GM12864 (cell line): ENCODE data around the gene DNAH17.

Source experiments
- DNase-seq: peaks from one replicate; pipeline ENCODE4 v3.0.0-alpha.2; 2011; ENCODE audit warnings: low read depth
- H3K4me3 ChIP-seq: 2 replicates; pipeline ENCODE4 v1.5.1; 2011; ENCODE audit warnings: mild to moderate bottlenecking, low read depth, low read length, control low read depth
- TF ChIP-seq, protein P1 (sequence below): IDR thresholded peaks from 2 replicates; pipeline ENCODE4 v1.5.1; 2011; ENCODE audit warnings: low read depth, mild to moderate bottlenecking, moderate library complexity, low read length, control low read depth, inconsistent platforms; ENCODE audit errors: missing control alignments

The DNAH17 gene

DNA sequence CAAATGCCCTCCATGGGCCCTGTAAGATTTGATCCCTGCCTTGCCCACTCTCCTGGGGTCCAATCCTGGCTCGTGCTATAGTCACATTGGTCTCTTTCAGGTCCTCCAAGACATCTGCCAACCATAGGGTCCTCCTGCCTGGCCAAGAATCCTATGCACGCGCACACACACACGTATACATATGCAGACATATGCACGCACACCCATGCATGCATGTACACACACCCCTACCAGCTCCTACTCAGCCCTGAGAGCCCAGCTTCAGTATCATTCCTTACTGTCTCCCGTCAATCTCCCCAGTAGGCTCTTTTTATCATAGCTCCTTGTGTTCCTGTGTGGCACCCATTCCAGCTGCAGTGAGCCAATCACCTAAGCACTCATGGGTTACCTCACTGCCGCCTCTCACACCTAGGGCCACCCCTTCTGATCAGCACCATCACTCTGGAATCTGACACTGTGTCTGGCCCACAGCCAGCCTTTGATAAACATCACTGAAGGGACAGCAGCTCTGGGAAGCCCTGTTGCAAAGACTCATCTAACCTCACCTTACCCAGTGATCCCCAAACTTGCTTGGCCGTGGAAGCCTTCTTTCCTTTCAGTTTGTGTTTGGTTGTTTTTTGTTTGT is 7.9 kb upstream of the DNAH17 start:
- no peak overlapping the region for H3K4me3 ChIP-seq
- TF ChIP-seq, protein P1, sequence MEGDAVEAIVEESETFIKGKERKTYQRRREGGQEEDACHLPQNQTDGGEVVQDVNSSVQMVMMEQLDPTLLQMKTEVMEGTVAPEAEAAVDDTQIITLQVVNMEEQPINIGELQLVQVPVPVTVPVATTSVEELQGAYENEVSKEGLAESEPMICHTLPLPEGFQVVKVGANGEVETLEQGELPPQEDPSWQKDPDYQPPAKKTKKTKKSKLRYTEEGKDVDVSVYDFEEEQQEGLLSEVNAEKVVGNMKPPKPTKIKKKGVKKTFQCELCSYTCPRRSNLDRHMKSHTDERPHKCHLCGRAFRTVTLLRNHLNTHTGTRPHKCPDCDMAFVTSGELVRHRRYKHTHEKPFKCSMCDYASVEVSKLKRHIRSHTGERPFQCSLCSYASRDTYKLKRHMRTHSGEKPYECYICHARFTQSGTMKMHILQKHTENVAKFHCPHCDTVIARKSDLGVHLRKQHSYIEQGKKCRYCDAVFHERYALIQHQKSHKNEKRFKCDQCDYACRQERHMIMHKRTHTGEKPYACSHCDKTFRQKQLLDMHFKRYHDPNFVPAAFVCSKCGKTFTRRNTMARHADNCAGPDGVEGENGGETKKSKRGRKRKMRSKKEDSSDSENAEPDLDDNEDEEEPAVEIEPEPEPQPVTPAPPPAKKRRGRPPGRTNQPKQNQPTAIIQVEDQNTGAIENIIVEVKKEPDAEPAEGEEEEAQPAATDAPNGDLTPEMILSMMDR = no peak
- no peak for DNase-seq

DNA sequence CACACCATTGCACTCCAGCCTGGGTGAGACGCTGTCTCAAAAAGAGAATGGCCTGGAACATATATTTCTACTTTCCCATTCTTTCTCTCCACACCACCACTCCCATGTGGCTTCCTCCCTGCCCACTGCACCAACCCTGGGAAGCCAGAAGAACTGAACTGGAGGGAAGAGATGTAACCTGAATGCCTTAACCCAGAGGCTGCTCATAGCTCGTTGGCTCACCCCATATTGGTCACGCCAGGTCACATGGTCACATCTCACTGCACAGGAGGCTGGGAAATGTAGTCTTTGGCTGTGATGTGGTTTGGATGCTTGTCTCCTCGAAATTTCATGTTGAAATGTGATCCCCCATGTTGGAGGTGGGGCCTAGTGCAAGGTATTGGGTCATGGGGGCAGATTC is 5.9 kb upstream of the DNAH17 start:
- no peak overlapping the region for H3K4me3 ChIP-seq
- DNase-seq = no peak
- TF ChIP-seq, protein P1 = no peak

DNA sequence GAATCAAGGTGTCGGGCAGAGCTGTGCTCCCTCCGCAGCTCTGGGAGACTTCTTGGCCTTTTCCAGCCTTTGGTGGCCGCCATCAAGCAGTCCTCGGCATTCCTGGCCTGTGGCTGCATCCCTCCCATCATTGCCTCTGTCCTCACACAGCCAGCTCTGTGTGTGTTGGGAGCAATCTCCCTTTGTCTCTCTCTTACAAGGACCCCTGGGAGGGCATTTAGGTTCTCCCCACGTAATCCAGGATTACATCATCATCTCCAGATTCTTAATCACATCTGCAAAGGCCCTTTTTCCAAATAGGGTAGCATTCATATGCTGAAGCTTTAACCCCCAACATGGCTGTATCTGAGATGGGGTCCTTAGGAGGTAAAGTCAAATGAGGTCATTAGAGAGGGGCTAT is 4.1 kb upstream of the DNAH17 start:
- no peak for DNase-seq
- TF ChIP-seq, protein P1 = no peak
- no peak overlapping the region for H3K4me3 ChIP-seq

DNA sequence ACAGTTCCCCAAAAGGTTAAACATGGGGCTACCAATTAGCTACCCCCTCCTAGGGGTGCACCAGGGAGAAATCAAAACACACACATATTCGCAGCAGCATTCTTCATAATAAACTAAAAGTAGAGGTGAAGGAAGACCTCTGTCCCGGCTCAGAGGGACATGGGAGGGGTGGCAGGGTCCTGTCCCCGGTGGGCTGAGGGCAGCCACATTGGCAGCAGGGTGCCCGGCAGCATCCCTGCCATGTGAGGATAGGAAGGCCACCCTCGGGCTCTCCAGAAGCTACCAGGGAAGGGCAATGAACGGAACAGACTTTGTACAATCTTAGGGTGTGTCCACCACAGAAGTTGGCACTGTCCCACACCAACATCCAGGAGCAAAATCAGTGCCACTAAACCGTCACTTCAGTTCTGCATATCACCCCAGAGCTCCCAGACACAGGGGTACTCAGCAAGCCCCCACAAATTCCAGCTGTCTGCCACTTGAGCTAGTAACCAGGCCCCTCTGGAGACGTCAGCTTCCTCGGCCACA is 3.1 kb upstream of the DNAH17 start:
- TF ChIP-seq, protein P1 = no peak
- H3K4me3 ChIP-seq = no peak overlapping the region
- DNase-seq = no peak

DNA sequence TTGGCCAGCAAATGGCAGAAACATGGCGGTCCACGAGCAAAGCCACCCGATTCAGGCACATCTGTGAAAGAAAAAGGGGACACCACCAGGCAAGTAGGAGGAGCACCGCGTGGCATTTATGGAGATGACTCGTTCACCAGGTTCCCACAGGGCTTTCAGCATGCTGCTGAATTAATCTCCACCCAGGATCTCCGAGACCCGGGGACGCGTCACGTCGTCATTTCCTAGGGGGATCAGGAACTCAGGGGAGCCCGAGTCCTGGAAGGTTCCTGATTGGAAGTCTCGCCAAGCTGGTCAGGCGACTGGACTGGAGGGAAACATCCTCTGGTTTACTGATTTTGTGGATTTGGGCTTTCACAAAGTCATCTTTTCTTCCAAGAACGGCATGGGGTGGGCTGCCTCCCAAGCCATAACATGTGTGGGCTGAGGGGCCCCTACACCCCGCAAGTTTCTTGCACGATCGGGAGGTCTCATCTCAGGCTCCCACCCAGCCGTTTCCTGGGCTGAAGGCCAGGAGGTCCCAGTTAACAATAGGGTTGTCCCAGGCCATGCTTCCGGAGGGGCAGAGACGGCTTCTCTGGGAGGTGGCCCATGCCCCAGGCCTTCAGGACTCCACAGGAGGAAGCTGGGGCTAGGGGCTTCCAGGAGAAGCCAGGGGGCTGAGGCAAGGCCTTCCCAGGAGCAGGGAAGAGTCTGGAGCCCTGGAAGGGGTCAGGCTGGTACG is 645 bp downstream of the DNAH17 start:
- TF ChIP-seq, protein P1 = no peak
- DNase-seq = no peak
- no peak overlapping the region for H3K4me3 ChIP-seq

DNA sequence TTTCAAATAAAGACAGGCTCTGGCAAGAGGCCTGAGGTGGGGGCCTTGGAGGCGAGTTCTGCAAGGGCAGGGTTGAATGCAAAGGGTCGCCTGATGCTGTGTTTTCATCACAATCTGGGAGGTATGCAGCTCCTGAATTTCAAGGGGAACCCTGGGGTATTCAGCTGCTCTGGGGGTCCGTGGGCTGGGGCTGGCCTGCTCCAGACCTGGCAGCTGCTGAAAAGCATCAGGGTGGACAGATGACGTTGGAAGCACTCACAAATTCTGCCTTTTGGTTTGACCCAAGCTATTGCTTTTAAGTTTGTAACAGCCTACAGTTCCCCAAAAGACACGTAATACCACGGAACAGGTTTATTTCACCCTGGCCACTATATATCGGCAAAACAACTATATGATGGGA is 1.3 kb downstream of the DNAH17 start:
- no peak for DNase-seq
- no peak overlapping the region for H3K4me3 ChIP-seq
- TF ChIP-seq, protein P1 = no peak

DNA sequence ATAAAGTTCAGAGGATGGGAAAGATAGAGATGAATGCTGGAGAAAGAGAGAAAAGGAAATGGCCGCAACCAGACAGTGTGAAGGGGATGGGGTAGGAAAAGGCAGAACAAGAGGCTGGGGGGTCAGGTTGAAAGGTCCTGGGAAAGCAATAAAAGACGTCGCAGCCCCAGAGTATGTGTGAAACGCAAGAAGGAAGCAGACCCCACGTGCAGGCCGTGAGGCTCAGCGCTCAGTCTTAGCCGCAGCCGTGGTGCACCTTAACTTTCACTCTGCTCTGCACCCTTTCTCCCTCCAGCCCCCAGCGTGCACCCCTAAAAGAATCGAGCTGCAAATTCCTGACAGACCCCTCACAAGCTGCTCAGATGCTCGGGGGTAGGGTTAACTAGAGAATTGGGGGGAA is 1.9 kb downstream of the DNAH17 start:
- TF ChIP-seq, protein P1 = no peak
- no peak overlapping the region for H3K4me3 ChIP-seq
- no peak for DNase-seq
